ENCODE data around the gene CENPM. TPM values are rescaled to one million over a fixed set of nuclear protein-coding genes. Genes with fewer than 3 reads are reported as not detected.

The CENPM gene
- total and polyA plus RNA-seq, 10 of the 15 experiments (the other 5 are each of a cell fraction or from before 2014, with no cell fraction given): 36.7 to 212 (median 74.7) TPM

GRCh38 chr22:41907436-41908401 is 39.2 kb downstream of the CENPM start:
- intact Hi-C loops (cut with micrococcal nuclease; ENCODE audit: unreplicated experiment) (no loop called here), in situ Hi-C loops (cut with MboI) (no loop called here)
- no peak for DNase-seq (ENCODE audit: low read depth, low spot score)
- ChIA-PET CTCF (interaction anchor here (0.6 to 1.7 kb wide), 5 partner anchors 18 to 211 kb away, joined by 3 to 5 read pairs (median 5); partner anchors contain the start of gene TNFRSF13C), RAD21 (ENCODE audit: unreplicated experiment) (interaction anchor here (0.8 to 1.7 kb wide), 5 partner anchors 33 to 211 kb away, joined by 3 to 9 read pairs (median 5); no protein-coding TSS in a partner anchor), POLR2A (interaction anchor here (1.0 to 1.5 kb wide), 6 partner anchors 8 to 45 kb away, joined by 3 to 7 read pairs (median 4); no protein-coding TSS in a partner anchor), SMC1A (ENCODE audit: uncharacterized antibody, unreplicated experiment) (interaction anchor here (1.4 to 2.5 kb wide), 2 partner anchors 18 to 32 kb away, joined by 3 to 15 read pairs; no protein-coding TSS in a partner anchor)
- Histone ChIP-seq H3K9me3 (replicated peaks; ENCODE audit: control insufficient read depth, insufficient read depth, low read length) (no peaks in the 10 kb centered on the region), H3K4me2 (ENCODE audit: control insufficient read depth, insufficient read depth) (no peak overlapping the region), H3K36me3 (ENCODE audit: control insufficient read depth in 2 of 2, insufficient read depth in 2 of 2, low read length in 1 of 2) (peaks cover 16 to 22% of the 10 kb centered on the region in 2 experiments; a peak in 3 of 4 replicates), H3K4me1 (ENCODE audit: control insufficient read depth, insufficient read depth, low read length) (peaks cover 12% of the 10 kb centered on the region), H3K9ac (ENCODE audit: control insufficient read depth, insufficient read depth, low read length) (no peak overlapping the region), H4K20me1 (ENCODE audit: control insufficient read depth, insufficient read depth) (peaks cover 6% of the 10 kb centered on the region; the same call in 1 of the 2 replicates), H3K27me3 (replicated peaks in 1 of 2; ENCODE audit: control insufficient read depth in 2 of 2, insufficient read depth in 2 of 2, low read length in 1 of 2) (peaks cover 4 to 8% of the 10 kb centered on the region in 2 experiments; a peak in 3 of 4 replicates), H3K79me2 (ENCODE audit: control insufficient read depth, insufficient read depth, low read length) (no peaks in the 10 kb centered on the region), H3K27ac (ENCODE audit: control insufficient read depth, insufficient read depth) (no peak overlapping the region), H3K4me3 (no peak overlapping the region), H2AFZ (ENCODE audit: control insufficient read depth, low read depth, low read length) (no peak overlapping the region)
- BruUV-seq (replicated peaks): no TSS peak
- peak; percentile 26 for ATAC-seq
- 70% methylated on average over 10 of the region's 10 CpGs for WGBS (ENCODE audit: insufficient coverage, insufficient replicate concordance, low lambda C conversion rate, missing lambda C conversion rate)
- TF ChIP-seq POLR2AphosphoS5 (IDR thresholded peaks at IDR 0.05; ENCODE audit: low read length): peak; percentile 20
- no peak for TF ChIP-seq PKNOX1 (IDR thresholded peaks at IDR 0.05)
- TF ChIP-seq POLR2A (IDR thresholded peaks at IDR 0.05; ENCODE audit: low read depth, low read length): peak; percentile 77; the same call in 1 of the 2 replicates
- peak; percentile 17; the same call in 1 of the 3 replicates for TF ChIP-seq POU2F2 (IDR thresholded peaks at IDR 0.05; ENCODE audit: borderline replicate concordance, low read depth, low read length)
- TF ChIP-seq POLR2AphosphoS2 (IDR thresholded peaks at IDR 0.05; ENCODE audit: low read depth, low read length): peak; percentile 7; the same call in 1 of the 2 replicates
- peak; percentile 26; the same call in 1 of the 2 replicates for TF ChIP-seq NR2F1 (conservative IDR thresholded peaks at IDR 0.05)
- no peak for FAIRE-seq

All from GM12878 (cell line).